Ectodermal cell (in vitro differentiated cells): ENCODE results near the gene GJB2. TPM values are rescaled to one million over a fixed set of nuclear protein-coding genes. Genes with fewer than 3 reads are reported as not detected.
A peak's percentile ranks its signal among the peaks of the same experiment; 100 is the strongest.

Experiments
- H3K27ac ChIP-seq: 2 replicates; pipeline ENCODE4 v1.7.0; 2013; ENCODE audit warnings: mild to moderate bottlenecking, low read depth, low read length; ENCODE audit not compliant: insufficient read depth, poor library complexity, severe bottlenecking
- H3K27me3 ChIP-seq: 2 replicates; pipeline ENCODE4 v1.7.0; 2013; ENCODE audit warnings: mild to moderate bottlenecking, low read length; ENCODE audit not compliant: insufficient read depth, control insufficient read depth, poor library complexity, severe bottlenecking
- H3K36me3 ChIP-seq: one replicate; pipeline ENCODE4 v1.7.0; 2013; ENCODE audit warnings: low read length; ENCODE audit not compliant: control insufficient read depth, insufficient read depth
- H3K4me1 ChIP-seq: one replicate; pipeline ENCODE4 v1.7.0; 2013; ENCODE audit warnings: low read length; ENCODE audit not compliant: control insufficient read depth, insufficient read depth
- H3K4me3 ChIP-seq: 2 replicates; pipeline ENCODE4 v1.7.0; 2013; ENCODE audit warnings: low read depth, low read length, control low read depth; ENCODE audit not compliant: insufficient read depth
- H3K9me3 ChIP-seq: 2 replicates; pipeline ENCODE4 v1.7.0; 2013; ENCODE audit warnings: mild to moderate bottlenecking, low read length, moderate library complexity; ENCODE audit not compliant: control insufficient read depth
- WGBS, 2 experiments: methylation state at CpG; one replicate each; pipeline ENCODE4 v1.1.7; 2013; ENCODE audit warnings: missing lambda C conversion rate in 2 of 2; 5-methylcytosine and 5-hydroxymethylcytosine counted together
- polyA plus RNA-seq, 4 experiments: library from polyadenylated mRNA; stranded (reverse); fragments of 50-300 nt; gene quantifications; one replicate each; pipeline ENCODE4 v1.2.3, GENCODE V29; 2013

Gene GJB2
- 0.22 TPM for polyA plus RNA-seq (2013, experiment 1 of 4)
- 0.12 TPM for polyA plus RNA-seq (2013, experiment 2 of 4)
- polyA plus RNA-seq (2013, experiment 3 of 4), result 0.11 TPM
- polyA plus RNA-seq (2013, experiment 4 of 4), result not detected

- Histone ChIP-seq H3K27me3 (peaks cover 83% of the 10 kb centered on the region), H3K27ac (no peak within 1 kb of the TSS), H3K36me3 (no peaks in the 10 kb centered on the region), H3K4me1 (peaks cover 14% of the 10 kb centered on the region), H3K4me3 (peak within 1 kb of the TSS; percentile 40), H3K9me3 (no peaks in the 10 kb centered on the region)
- WGBS, 2 experiments, result 0 to 2% methylated on average over 39 of the region's 39 CpGs
Observed at GRCh38 chr13:20192836-20193161, at the start of gene GJB2. Gene GJB2, minus strand, starts transcription at chr13:20192938. Its CDS starts 3,357 bp downstream, at chr13:20189581.

GRCh38 chr13:20241593-20241992 lies 48.9 kb upstream of the GJB2 start:
- Histone ChIP-seq H3K27ac (no peak overlapping the region), H3K4me3 (no peak overlapping the region), H3K36me3 (no peaks in the 10 kb centered on the region), H3K4me1 (no peaks in the 10 kb centered on the region), H3K27me3 (no peaks in the 10 kb centered on the region), H3K9me3 (no peaks in the 10 kb centered on the region)
- 94 to 97% methylated on average over 2 of the region's 2 CpGs for WGBS, 2 experiments

- 87 to 93% methylated on average over 6 of the region's 6 CpGs for WGBS, 2 experiments
- H3K27me3 ChIP-seq, result peaks cover 1% of the 10 kb centered on the region
Observed at GRCh38 chr13:20239748-20240147, 47.0 kb upstream of the GJB2 start.

GRCh38 chr13:20232556-20233277 lies 40.0 kb upstream of the GJB2 start:
- Histone ChIP-seq H3K27me3 (peaks cover 57% of the 10 kb centered on the region), H3K4me1 (peaks cover 5% of the 10 kb centered on the region), H3K27ac (no peak overlapping the region), H3K36me3 (no peaks in the 10 kb centered on the region), H3K4me3 (peak overlapping the region; percentile 23), H3K9me3 (no peaks in the 10 kb centered on the region)
- 41 to 43% methylated on average over 25 of the region's 25 CpGs for WGBS, 2 experiments

More at GRCh38 chr13:20239748-20240147, 47.0 kb upstream of the GJB2 start:
- H3K36me3 ChIP-seq, result no peaks in the 10 kb centered on the region
- no peak overlapping the region for H3K4me3 ChIP-seq
- no peak overlapping the region for H3K27ac ChIP-seq
- no peaks in the 10 kb centered on the region for H3K9me3 ChIP-seq
- H3K4me1 ChIP-seq, result no peaks in the 10 kb centered on the region

- Histone ChIP-seq H3K4me1 (peaks cover 5% of the 10 kb centered on the region), H3K27me3 (peaks cover 57% of the 10 kb centered on the region), H3K4me3 (peak within 1 kb of the TSS; percentile 23), H3K9me3 (no peaks in the 10 kb centered on the region), H3K36me3 (no peaks in the 10 kb centered on the region), H3K27ac (no peak within 1 kb of the TSS)
- WGBS, 2 experiments, result 1% methylated on average over 85 of the region's 85 CpGs
Observed at GRCh38 chr13:20231839-20232555, 39.3 kb upstream of the GJB2 start, which contains the start of gene GJB6. Gene GJB6, minus strand, starts transcription at chr13:20232319. Its CDS starts 8,839 bp downstream, at chr13:20223480.

- peaks cover 5% of the 10 kb centered on the region for H3K4me1 ChIP-seq
- H3K9me3 ChIP-seq, result no peaks in the 10 kb centered on the region
- H3K4me3 ChIP-seq, result peak overlapping the region; percentile 23
- WGBS, 2 experiments, result 12 to 14% methylated on average over 30 of the region's 30 CpGs
- no peak overlapping the region for H3K27ac ChIP-seq
- no peaks in the 10 kb centered on the region for H3K36me3 ChIP-seq
- peaks cover 57% of the 10 kb centered on the region for H3K27me3 ChIP-seq
Observed at GRCh38 chr13:20230913-20231838, 38.4 kb upstream of the GJB2 start.

GRCh38 chr13:20227730-20228129 lies 35.0 kb upstream of the GJB2 start:
- Histone ChIP-seq H3K27me3 (peaks cover 35% of the 10 kb centered on the region), H3K4me3 (no peak overlapping the region), H3K9me3 (no peaks in the 10 kb centered on the region), H3K36me3 (no peaks in the 10 kb centered on the region), H3K27ac (no peak overlapping the region), H3K4me1 (peaks cover 5% of the 10 kb centered on the region)
- 74 to 77% methylated on average over 5 to 6 of the region's 6 CpGs for WGBS, 2 experiments

GRCh38 chr13:20227288-20227687 lies 34.5 kb upstream of the GJB2 start:
- Histone ChIP-seq H3K36me3 (no peaks in the 10 kb centered on the region), H3K9me3 (no peaks in the 10 kb centered on the region), H3K4me3 (no peak overlapping the region), H3K27ac (no peak overlapping the region), H3K27me3 (peaks cover 31% of the 10 kb centered on the region), H3K4me1 (peaks cover 5% of the 10 kb centered on the region)
- WGBS, 2 experiments, result 93 to 97% methylated on average over 8 of the region's 8 CpGs

GRCh38 chr13:20222553-20222952 lies 29.8 kb upstream of the GJB2 start:
- Histone ChIP-seq H3K27ac (no peak overlapping the region), H3K4me3 (no peak overlapping the region), H3K4me1 (no peaks in the 10 kb centered on the region), H3K36me3 (no peaks in the 10 kb centered on the region), H3K27me3 (no peaks in the 10 kb centered on the region), H3K9me3 (no peaks in the 10 kb centered on the region)
- 88 to 89% methylated on average over 5 of the region's 5 CpGs for WGBS, 2 experiments
